ENCODE data around the gene RASGRP2.

RASGRP2 gene

DNA sequence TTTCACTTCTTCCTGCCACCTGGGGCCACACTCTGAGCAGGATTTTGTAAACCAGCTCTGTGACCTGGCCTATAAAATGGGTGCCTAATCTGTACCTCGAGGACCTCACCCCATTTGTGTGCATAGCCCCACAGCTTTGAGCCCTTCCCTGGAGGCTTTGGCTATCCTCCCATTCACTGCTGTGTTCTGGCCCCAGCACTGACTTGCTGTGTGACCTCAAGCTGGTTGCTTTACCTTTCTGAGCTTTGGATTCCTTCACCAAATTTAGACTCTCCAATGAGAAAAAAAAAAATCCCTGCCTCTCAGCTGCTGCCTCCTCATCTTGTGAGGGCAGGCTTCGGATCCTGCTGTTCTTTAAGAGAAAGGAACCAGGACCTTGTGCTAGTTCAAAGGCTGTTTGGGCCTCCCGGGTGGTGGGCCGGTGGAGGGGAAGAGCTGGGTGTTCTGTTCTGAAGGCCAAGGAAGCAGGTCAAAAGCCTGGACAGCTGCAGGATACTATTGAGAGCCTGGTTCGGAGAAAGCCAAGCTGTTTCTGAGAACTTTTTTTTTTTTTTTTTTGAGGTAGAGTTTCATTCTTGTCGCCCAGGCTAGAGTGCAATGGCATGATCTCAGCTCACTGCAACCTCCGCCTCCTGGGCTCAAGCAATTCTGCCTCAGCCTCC lies 16.9 kb upstream of the RASGRP2 start:
- H3K4me1 ChIP-seq (ENCODE audit: control insufficient read depth, insufficient read depth, low read length): peaks cover 62% of the 10 kb centered on the region
- no peak overlapping the region for H3K4me3 ChIP-seq (ENCODE audit: low read depth, low read length)
- peak overlapping the region; percentile 86 for H3K27ac ChIP-seq (ENCODE audit: low read depth, low read length)
- no peaks in the 10 kb centered on the region for H3K27me3 ChIP-seq (ENCODE audit: control insufficient read depth, insufficient read depth, low read length)
- no peaks in the 10 kb centered on the region for H3K9me3 ChIP-seq (ENCODE audit: control insufficient read depth, insufficient read depth, low read length)
- peaks cover 24% of the 10 kb centered on the region for H3K36me3 ChIP-seq (ENCODE audit: control insufficient read depth, insufficient read depth, low read length)
- no peak overlapping the region for H3K9ac ChIP-seq (ENCODE audit: low read depth, low read length)

DNA sequence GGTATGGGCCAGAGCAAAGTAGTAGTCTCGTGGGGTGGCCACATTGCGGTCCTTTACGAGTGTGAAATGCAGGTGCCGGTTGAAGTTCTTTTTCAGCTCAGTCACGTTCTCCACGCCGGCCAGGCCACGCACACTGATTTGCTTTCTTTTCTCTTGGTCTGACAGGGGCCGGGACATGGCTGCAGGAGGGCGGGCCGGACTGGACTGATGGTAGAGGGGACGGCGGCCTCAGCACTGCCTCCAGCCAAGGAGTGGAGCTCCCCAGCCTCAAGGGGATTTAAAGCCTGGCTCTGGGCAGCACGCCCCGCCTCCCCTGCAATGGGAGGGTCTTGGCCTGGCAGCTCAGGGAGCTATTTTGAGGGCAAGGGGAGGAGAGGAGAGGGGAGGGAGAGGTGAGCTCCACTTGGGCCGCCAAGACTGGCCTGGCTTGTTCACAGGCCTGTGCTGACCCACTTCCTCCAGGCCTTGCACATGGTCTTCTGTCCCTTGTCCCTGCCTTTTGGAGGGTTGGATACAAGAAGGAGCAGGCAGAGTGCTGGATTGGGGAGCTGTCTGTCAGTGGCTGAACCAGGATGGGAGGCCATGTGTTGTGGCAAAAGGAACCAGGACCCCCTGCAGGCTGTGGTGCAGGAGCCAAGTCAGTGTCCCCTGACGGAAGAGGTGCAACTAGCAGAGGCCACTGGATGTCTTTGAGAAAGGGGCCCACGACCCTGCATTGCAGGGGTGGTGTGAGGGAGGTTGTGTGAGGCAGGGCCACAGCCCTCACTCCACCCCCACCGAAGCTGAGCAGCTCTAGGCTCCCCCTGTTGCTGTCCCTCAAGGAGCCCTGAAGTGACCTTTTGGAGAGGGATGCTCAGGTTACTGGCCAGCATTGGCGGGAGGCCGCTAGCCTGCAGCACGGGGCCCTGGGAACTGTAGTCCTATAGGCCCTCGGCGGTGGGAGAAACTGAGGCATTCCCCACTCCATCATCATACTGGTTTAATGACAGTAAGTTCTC lies 16.1 kb upstream of the RASGRP2 start, which contains the start of gene PYGM:
TSS of gene PYGM (minus strand) at position 253 of the 998 bp plus-strand sequence. CDS start at position 177, 76 bp downstream.
- Histone ChIP-seq H3K27me3 (ENCODE audit: control insufficient read depth, insufficient read depth, low read length) (no peaks in the 10 kb centered on the region), H3K4me1 (ENCODE audit: control insufficient read depth, insufficient read depth, low read length) (peaks cover 56% of the 10 kb centered on the region), H3K36me3 (ENCODE audit: control insufficient read depth, insufficient read depth, low read length) (peaks cover 15% of the 10 kb centered on the region), H3K27ac (ENCODE audit: low read depth, low read length) (peak within 1 kb of the TSS; percentile 86), H3K9me3 (ENCODE audit: control insufficient read depth, insufficient read depth, low read length) (no peaks in the 10 kb centered on the region), H3K9ac (ENCODE audit: low read depth, low read length) (no peak within 1 kb of the TSS), H3K4me3 (ENCODE audit: low read depth, low read length) (no peak within 1 kb of the TSS)

DNA sequence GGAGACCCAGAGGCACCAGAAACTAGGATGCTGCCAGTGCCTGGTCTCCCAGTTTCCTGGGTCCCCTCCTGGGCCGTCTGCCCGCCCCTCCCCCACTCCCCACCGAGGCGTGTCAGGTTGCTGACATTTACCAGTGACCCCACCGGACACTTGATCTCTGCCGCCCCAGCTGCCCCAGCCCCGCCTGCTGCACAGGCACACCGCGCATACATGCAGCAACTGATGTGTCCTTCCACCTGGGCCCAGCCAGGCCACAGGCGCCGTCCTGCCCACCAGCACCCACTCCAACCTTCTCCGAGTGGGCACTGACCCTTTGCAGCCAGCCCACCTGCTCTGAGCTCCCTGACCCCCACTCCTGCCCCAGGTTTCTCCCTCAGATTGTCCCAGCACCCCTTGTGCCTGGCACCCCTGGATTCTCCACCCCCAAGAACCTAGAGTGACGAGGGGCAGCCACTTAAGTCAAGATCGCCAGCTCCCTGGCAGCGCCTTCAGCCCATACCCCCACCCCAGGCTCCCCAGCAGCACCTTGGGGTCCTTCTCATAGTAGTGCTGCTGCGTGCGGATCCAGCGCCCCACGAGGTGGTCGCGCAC lies 15.3 kb upstream of the RASGRP2 start:
- H3K27ac ChIP-seq (ENCODE audit: low read depth, low read length): peak overlapping the region; percentile 86
- no peaks in the 10 kb centered on the region for H3K27me3 ChIP-seq (ENCODE audit: control insufficient read depth, insufficient read depth, low read length)
- H3K4me1 ChIP-seq (ENCODE audit: control insufficient read depth, insufficient read depth, low read length): peaks cover 48% of the 10 kb centered on the region
- no peak overlapping the region for H3K9ac ChIP-seq (ENCODE audit: low read depth, low read length)
- peaks cover 7% of the 10 kb centered on the region for H3K36me3 ChIP-seq (ENCODE audit: control insufficient read depth, insufficient read depth, low read length)
- no peak overlapping the region for H3K4me3 ChIP-seq (ENCODE audit: low read depth, low read length)
- no peaks in the 10 kb centered on the region for H3K9me3 ChIP-seq (ENCODE audit: control insufficient read depth, insufficient read depth, low read length)

DNA sequence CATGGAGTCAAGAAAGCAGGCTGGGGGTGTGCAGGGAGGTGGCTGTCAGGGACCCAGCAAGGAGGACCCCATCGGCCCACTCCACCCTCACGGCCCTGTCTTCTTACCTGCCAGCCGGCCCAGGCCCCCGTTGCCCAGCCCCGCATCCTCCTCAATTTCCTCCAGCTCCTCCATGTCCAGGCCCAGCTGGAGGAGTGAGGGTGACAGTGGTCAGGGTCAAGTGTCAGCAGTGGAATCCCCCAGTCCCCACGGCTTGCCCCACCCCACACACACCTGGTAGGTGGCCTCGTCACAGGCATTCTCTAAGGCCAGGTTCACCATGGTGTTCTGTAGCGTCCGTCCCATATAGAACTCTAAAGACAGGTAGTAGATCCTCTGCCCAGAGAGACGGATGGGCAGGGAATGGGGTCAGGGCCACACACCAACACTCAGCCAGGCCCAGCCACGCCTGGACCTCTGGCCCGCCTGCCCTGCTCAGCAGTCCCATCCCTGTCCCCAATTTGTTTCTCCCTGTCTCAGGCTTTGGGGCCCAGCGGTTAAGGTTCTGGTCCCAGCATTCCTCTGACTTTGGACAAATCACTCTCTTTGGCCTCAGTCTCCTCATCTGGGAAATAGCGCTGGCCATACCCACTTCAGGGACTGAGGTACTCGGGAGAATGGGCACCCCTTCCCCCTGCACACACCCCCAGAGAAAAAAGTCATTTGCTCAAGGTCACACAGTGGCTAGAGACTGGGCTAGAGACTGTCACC lies 14.6 kb upstream of the RASGRP2 start:
- Histone ChIP-seq H3K9me3 (ENCODE audit: control insufficient read depth, insufficient read depth, low read length) (no peaks in the 10 kb centered on the region), H3K9ac (ENCODE audit: low read depth, low read length) (no peak overlapping the region), H3K27ac (ENCODE audit: low read depth, low read length) (no peak overlapping the region), H3K27me3 (ENCODE audit: control insufficient read depth, insufficient read depth, low read length) (no peaks in the 10 kb centered on the region), H3K4me3 (ENCODE audit: low read depth, low read length) (no peak overlapping the region), H3K4me1 (ENCODE audit: control insufficient read depth, insufficient read depth, low read length) (peaks cover 41% of the 10 kb centered on the region), H3K36me3 (ENCODE audit: control insufficient read depth, insufficient read depth, low read length) (no peaks in the 10 kb centered on the region)

DNA sequence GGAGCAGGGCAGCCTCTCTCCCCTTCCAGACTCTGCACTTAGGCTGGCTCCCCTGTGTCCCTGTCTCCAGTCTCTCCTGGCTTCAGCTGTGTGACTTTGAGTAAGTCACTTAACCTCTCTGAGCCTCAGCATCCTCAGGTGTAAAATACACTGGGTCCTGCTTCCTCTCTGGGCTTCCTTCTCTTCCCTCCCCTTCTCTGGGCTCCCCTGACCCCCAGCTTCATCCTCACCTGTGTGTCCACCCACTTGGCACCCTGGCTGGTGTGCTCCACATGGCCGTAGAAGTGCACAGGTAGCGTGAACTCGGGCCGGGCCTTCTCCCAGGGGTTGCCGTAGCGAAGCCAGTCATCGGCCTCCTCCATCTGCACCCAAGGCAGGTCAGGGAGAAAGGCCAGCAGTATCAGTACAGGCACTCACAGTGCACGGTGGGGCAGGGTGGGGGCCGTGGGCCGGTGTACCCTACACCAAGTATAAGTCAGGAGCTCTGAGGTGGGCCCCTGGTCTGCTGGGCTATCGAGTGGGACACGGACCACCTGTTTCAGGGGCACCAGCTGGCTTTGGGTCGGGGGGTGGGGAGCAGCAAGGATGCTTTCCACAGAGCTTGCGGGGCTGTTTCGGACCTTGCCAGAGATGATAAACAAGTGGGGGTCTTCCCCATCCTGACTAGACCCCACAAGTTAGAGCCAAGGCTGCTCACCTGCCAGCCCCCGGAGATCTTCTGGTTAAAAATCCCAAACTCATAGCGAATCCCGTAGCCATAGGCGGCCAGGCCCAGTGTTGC lies 13.8 kb upstream of the RASGRP2 start:
- Histone ChIP-seq H3K4me3 (ENCODE audit: low read depth, low read length) (no peak overlapping the region), H3K9me3 (ENCODE audit: control insufficient read depth, insufficient read depth, low read length) (no peaks in the 10 kb centered on the region), H3K27ac (ENCODE audit: low read depth, low read length) (no peak overlapping the region), H3K9ac (ENCODE audit: low read depth, low read length) (no peak overlapping the region), H3K4me1 (ENCODE audit: control insufficient read depth, insufficient read depth, low read length) (peaks cover 34% of the 10 kb centered on the region), H3K36me3 (ENCODE audit: control insufficient read depth, insufficient read depth, low read length) (no peaks in the 10 kb centered on the region), H3K27me3 (ENCODE audit: control insufficient read depth, insufficient read depth, low read length) (no peaks in the 10 kb centered on the region)

DNA sequence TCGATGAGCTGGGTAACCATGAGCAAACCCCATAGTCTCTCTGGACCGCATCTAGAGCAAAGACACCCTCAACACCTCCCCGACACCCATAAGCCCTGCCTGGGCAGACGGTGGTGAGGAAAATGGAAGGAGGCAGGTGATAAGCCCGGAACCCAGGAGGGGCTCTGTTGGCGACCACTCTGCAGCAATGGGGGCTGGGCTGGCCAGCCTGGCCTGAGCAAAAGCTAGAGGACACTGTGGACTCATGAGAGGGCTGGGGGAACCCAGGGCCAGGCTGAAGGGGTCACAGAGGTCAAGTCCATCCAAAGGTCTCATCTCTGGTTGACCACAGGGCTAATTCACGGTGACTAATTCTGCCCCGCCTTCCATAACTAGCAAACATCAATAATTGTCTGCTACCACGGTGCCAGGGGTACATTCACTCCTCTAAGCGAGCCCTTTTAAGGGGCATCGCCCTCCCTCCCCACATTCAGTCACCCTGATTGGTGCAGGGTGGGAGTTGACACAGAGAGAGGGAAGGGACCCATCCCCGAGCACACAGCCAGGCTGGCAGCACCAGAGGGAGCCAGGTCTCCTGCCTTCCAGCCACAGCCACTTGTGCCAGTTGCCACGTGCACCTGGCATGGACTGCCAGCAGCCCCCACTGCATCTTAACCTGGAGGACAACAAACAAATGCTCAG lies 11.9 kb upstream of the RASGRP2 start:
- Histone ChIP-seq H3K9ac (ENCODE audit: low read depth, low read length) (no peak overlapping the region), H3K4me3 (ENCODE audit: low read depth, low read length) (no peak overlapping the region), H3K27ac (ENCODE audit: low read depth, low read length) (no peak overlapping the region), H3K4me1 (ENCODE audit: control insufficient read depth, insufficient read depth, low read length) (peaks cover 18% of the 10 kb centered on the region), H3K36me3 (ENCODE audit: control insufficient read depth, insufficient read depth, low read length) (no peaks in the 10 kb centered on the region), H3K27me3 (ENCODE audit: control insufficient read depth, insufficient read depth, low read length) (no peaks in the 10 kb centered on the region), H3K9me3 (ENCODE audit: control insufficient read depth, insufficient read depth, low read length) (no peaks in the 10 kb centered on the region)

DNA sequence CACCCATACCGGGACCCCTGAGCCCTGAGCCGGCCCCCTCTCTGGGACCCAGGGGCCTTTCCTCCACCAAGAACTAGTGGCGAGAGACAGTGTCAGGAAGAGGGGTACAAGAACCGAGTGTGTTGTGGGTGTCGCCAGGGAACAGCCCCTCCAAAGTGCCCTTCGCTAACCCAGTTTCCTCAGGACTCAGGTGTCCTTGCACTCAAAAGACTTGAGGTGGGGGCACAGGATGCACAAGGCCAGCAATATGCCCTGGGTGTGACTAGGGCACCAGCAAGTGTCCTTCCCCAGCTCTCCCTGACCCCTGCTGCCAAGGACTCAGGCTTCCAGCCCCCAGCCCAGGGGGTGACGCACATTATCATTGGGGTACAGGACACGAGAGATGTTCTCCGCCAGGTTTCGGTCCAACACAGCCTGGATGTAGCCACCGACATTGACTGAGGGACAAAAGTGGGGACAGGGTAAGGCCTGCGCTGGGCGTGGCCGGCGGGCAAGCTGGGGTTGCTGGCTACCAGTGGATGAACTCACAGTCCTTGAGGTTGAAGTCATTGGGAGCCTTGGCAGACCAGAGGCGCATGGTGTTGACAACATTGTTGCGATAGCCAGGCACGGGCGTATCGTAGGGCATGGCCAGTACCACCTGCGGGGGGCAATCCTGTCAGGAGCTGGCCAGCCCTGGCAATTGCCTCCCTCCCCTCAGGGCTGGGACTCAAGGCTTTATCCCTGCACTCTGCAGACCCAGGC lies 11.1 kb upstream of the RASGRP2 start:
- H3K27me3 ChIP-seq (ENCODE audit: control insufficient read depth, insufficient read depth, low read length): no peaks in the 10 kb centered on the region
- H3K9ac ChIP-seq (ENCODE audit: low read depth, low read length): no peak overlapping the region
- peaks cover 11% of the 10 kb centered on the region for H3K4me1 ChIP-seq (ENCODE audit: control insufficient read depth, insufficient read depth, low read length)
- no peaks in the 10 kb centered on the region for H3K9me3 ChIP-seq (ENCODE audit: control insufficient read depth, insufficient read depth, low read length)
- no peak overlapping the region for H3K27ac ChIP-seq (ENCODE audit: low read depth, low read length)
- H3K36me3 ChIP-seq (ENCODE audit: control insufficient read depth, insufficient read depth, low read length): no peaks in the 10 kb centered on the region
- H3K4me3 ChIP-seq (ENCODE audit: low read depth, low read length): no peak overlapping the region

DNA sequence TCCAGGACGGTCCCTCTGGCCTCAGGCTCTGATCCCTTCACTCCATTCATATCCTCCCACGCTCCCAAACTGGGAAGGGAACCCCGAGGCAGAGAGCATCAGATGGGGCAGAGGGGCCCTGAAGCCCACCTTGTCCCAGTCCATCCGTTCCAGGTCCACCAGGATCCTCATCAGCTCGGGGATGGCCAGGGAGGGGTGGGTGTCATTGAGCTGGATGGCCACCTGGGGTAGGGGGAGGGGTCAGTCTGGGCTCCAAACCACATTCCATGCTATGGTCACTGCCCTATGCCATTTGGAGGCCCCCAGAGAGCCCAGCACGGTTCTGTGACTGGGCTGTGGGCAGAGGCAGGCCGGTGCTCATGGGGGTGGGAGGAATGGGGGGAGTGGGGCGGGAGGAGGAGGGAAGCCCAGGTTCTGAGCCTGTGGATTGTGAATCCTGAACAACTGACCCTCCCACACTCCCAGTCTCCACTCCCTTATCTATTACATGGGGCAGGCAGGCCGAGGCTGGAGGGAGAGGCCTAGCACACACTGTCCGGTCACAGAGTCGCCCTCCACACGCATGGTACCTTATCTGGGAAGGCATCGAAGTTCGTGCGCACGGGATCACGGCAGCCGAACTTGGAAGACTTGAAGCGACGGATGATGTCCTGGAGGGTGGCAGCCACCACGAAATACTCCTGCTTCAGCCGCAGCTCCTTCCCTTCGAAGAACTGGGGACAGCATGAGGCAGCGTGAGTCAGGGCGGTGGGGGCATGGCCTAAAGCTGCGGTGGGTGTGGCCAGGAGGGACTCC lies 10.4 kb upstream of the RASGRP2 start:
- Histone ChIP-seq H3K9ac (ENCODE audit: low read depth, low read length) (no peak overlapping the region), H3K9me3 (ENCODE audit: control insufficient read depth, insufficient read depth, low read length) (no peaks in the 10 kb centered on the region), H3K36me3 (ENCODE audit: control insufficient read depth, insufficient read depth, low read length) (no peaks in the 10 kb centered on the region), H3K27me3 (ENCODE audit: control insufficient read depth, insufficient read depth, low read length) (no peaks in the 10 kb centered on the region), H3K4me1 (ENCODE audit: control insufficient read depth, insufficient read depth, low read length) (peaks cover 4% of the 10 kb centered on the region), H3K4me3 (ENCODE audit: low read depth, low read length) (no peak overlapping the region), H3K27ac (ENCODE audit: low read depth, low read length) (no peak overlapping the region)

Measured in HUES48 (cell line).